GM19372 (cell line): ENCODE data around the gene ZNF414.

Experiments
- ATAC-seq: cut with Tn5 transposase; IDR thresholded peaks from one replicate; pipeline ENCODE4 v1.9.1; 2021; ENCODE audit warnings: mild to moderate bottlenecking, low read depth, moderate library complexity; ENCODE audit not compliant: unreplicated experiment

Gene ZNF414

GRCh38 chr19:8491574-8491973, 22.4 kb downstream of the ZNF414 start:
- no peak for ATAC-seq

GRCh38 chr19:8490873-8491272, 23.1 kb downstream of the ZNF414 start:
- ATAC-seq = no peak

GRCh38 chr19:8490395-8490760, 23.6 kb downstream of the ZNF414 start:
- no peak for ATAC-seq

GRCh38 chr19:8489561-8490394, 24.2 kb downstream of the ZNF414 start:
- no peak for ATAC-seq

GRCh38 chr19:8488365-8488764, 25.6 kb downstream of the ZNF414 start:
- ATAC-seq = no peak

GRCh38 chr19:8487137-8487851, 26.7 kb downstream of the ZNF414 start:
- no peak for ATAC-seq

GRCh38 chr19:8486661-8487136, 27.3 kb downstream of the ZNF414 start:
- no peak for ATAC-seq

GRCh38 chr19:8485561-8486371, 28.2 kb downstream of the ZNF414 start:
- ATAC-seq = no peak

- ATAC-seq = no peak
These were observed 29.6 kb downstream of the ZNF414 start for GRCh38 chr19:8484331-8484894.

- ATAC-seq = no peak
These were observed 30.8 kb downstream of the ZNF414 start for GRCh38 chr19:8483165-8483564.

GRCh38 chr19:8482696-8483095, 31.3 kb downstream of the ZNF414 start:
- no peak for ATAC-seq

- no peak for ATAC-seq
These were observed 32.4 kb downstream of the ZNF414 start for GRCh38 chr19:8481616-8482015.

- no peak for ATAC-seq
These were observed 32.8 kb downstream of the ZNF414 start for GRCh38 chr19:8481201-8481600.

GRCh38 chr19:8478598-8478997, 35.4 kb downstream of the ZNF414 start:
- ATAC-seq = no peak

GRCh38 chr19:8477889-8478288, 36.1 kb downstream of the ZNF414 start:
- ATAC-seq = no peak

GRCh38 chr19:8476524-8476923, 37.4 kb downstream of the ZNF414 start:
- ATAC-seq = no peak

GRCh38 chr19:8475005-8475404, 39.0 kb downstream of the ZNF414 start:
- no peak for ATAC-seq

GRCh38 chr19:8473648-8474476, 40.1 kb downstream of the ZNF414 start:
- no peak for ATAC-seq

- no peak for ATAC-seq
These were observed 44.2 kb downstream of the ZNF414 start for GRCh38 chr19:8469613-8470368.
